Stomach smooth muscle (tissue), 2 donors: ENCODE results near the gene SWT1.

Experiments
- H3K27ac ChIP-seq: one replicate; pipeline ENCODE4 v1.7.0; 2013; ENCODE audit warnings: mild to moderate bottlenecking, low read length, inconsistent platforms
- H3K27me3 ChIP-seq, 2 donors: one replicate each; pipeline ENCODE4 v1.7.0; 2013; ENCODE audit warnings: low read length in 2 of 2; ENCODE audit not compliant: insufficient read depth in 2 of 2, control insufficient read depth in 1 of 2
- H3K36me3 ChIP-seq, 2 donors: one replicate each; pipeline ENCODE4 v1.7.0; 2013; ENCODE audit warnings: low read length in 2 of 2; ENCODE audit not compliant: control insufficient read depth in 2 of 2, insufficient read depth in 2 of 2
- H3K4me1 ChIP-seq: one replicate; pipeline ENCODE4 v1.7.0; 2013; ENCODE audit warnings: low read length; ENCODE audit not compliant: control insufficient read depth, insufficient read depth
- H3K4me3 ChIP-seq, 2 donors: one replicate each; pipeline ENCODE4 v1.7.0; 2013; ENCODE audit warnings: low read length in 2 of 2
- H3K9ac ChIP-seq, 2 donors: one replicate each; pipeline ENCODE4 v1.7.0; 2013; ENCODE audit warnings: low read length in 2 of 2, mild to moderate bottlenecking in 1 of 2
- H3K9me3 ChIP-seq, 2 donors: one replicate each; pipeline ENCODE4 v1.7.0; 2013; ENCODE audit warnings: low read length in 2 of 2; ENCODE audit not compliant: control insufficient read depth in 2 of 2
- donor health status: healthy.
- donor health status: Pancreatic carcinoma.

The SWT1 gene

GRCh38 chr1:185338719-185339622 is 182.0 kb downstream of the SWT1 start:
- no peaks in the 10 kb centered on the region for H3K9me3 ChIP-seq
- no peak overlapping the region for H3K27ac ChIP-seq
- no peak overlapping the region for H3K9ac ChIP-seq
- no peaks in the 10 kb centered on the region for H3K36me3 ChIP-seq
- H3K4me3 ChIP-seq, result no peak overlapping the region
- no peaks in the 10 kb centered on the region for H3K27me3 ChIP-seq
- H3K4me1 ChIP-seq, result no peaks in the 10 kb centered on the region

- Histone ChIP-seq H3K27ac (no peak overlapping the region), H3K27me3 (no peaks in the 10 kb centered on the region), H3K36me3 (no peaks in the 10 kb centered on the region), H3K4me3 (no peak overlapping the region), H3K9ac (no peak overlapping the region), H3K9me3 (no peaks in the 10 kb centered on the region), H3K4me1 (no peaks in the 10 kb centered on the region)
Observed at GRCh38 chr1:185341196-185341781, 184.3 kb downstream of the SWT1 start.
